AG04449 (cell line): ENCODE data around the gene MRPS35.

ENCODE experiments used
- CTCF ChIA-PET: fragments of 350-600 bp; formaldehyde crosslinking; extraction: SDS; loops from one replicate; lab custom pipeline; 2021; ENCODE audit warnings: antibody characterized with exemption; lab: Yijun Ruan, JAX
- POLR2A ChIA-PET: fragments of 400-600, 350-600 bp; formaldehyde crosslinking; extraction: SDS; loops from one replicate; lab custom pipeline; 2020; ENCODE audit warnings: antibody characterized with exemption, inconsistent platforms; lab: Yijun Ruan, JAX
- DNase-seq: peaks from one replicate; pipeline ENCODE4 v3.0.0-alpha.2; 2010; ENCODE audit warnings: low read depth, low spot score
- H3K4me3 ChIP-seq: 2 replicates; pipeline ENCODE4 v1.5.1; 2011; ENCODE audit warnings: low read depth, mild to moderate bottlenecking, control low read depth, low read length
- TF ChIP-seq, protein P1 (sequence below): IDR thresholded peaks from one replicate; pipeline ENCODE4 v1.5.1; 2011; ENCODE audit warnings: mild to moderate bottlenecking, moderate library complexity, low read length, control low read depth, inconsistent platforms; ENCODE audit not compliant: insufficient read depth; ENCODE audit errors: missing control alignments

The MRPS35 gene

DNA sequence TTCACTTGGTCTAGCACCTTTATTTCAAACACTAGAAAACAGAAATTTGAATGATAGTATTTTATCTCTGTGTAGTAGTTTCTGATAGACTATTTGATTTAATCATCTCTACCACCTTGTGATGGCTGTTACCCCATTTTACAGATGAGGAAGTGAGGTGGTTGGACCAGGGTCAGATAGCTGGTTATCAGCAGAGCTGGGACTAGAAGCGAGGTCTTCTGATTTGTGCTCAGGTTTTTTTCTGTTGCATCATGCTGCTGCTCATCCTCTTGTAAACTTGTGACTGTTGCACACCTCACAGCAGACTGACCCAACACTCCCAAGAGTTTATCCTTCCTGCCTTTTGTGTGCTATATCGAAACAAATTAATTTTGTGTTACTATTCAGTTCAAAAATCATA lies 79.5 kb downstream of the MRPS35 start:
- TF ChIP-seq, protein P1, sequence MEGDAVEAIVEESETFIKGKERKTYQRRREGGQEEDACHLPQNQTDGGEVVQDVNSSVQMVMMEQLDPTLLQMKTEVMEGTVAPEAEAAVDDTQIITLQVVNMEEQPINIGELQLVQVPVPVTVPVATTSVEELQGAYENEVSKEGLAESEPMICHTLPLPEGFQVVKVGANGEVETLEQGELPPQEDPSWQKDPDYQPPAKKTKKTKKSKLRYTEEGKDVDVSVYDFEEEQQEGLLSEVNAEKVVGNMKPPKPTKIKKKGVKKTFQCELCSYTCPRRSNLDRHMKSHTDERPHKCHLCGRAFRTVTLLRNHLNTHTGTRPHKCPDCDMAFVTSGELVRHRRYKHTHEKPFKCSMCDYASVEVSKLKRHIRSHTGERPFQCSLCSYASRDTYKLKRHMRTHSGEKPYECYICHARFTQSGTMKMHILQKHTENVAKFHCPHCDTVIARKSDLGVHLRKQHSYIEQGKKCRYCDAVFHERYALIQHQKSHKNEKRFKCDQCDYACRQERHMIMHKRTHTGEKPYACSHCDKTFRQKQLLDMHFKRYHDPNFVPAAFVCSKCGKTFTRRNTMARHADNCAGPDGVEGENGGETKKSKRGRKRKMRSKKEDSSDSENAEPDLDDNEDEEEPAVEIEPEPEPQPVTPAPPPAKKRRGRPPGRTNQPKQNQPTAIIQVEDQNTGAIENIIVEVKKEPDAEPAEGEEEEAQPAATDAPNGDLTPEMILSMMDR = no peak
- H3K4me3 ChIP-seq = no peak overlapping the region
- DNase-seq = no peak
- ChIA-PET POLR2A (no interaction called here), CTCF (interaction anchor here (1.2 kb wide), 1 partner anchor 31 kb away, joined by 7 read pairs; no protein-coding TSS in a partner anchor)

DNA sequence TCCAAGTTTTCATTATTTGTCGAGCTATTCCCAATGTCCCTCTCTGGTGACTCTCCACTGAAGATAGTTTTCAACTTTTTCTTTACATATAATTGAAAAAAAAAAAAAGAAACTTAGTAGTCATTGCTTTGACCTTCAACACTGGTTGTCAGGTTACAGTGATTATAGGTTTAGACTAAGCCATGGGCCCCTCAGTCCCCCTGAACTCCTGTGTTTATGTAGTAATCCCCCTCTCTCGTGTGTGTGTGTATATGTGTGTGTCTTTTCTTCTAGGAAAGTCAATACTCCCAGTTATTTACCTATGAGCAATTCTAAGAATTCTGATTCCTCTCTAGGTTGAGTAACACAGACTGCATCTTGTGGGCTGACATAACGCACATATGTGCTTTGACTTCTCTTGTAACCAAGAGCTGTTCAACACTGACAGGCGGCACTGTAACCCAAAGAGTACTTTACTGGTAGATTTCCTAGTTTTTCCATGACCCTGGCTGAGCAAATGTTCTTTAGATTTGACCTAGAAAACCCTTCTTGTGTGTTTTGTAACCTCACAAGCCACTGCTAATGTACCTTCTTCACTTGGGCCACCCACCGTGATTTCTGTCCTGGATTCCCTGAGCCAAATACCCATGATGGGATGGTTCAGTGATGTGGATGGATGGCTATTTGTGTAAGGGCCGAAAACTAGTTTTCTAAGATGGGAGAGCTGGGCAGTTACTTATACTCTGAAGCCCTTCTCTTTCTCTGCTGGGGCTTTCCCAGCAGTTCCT lies 84.4 kb downstream of the MRPS35 start:
- POLR2A ChIA-PET = no interaction called here
- CTCF ChIA-PET = interaction anchor here (1.1 to 2.2 kb wide), 3 partner anchors 8 to 146 kb away, joined by 3 to 9 read pairs (median 3); no protein-coding TSS in a partner anchor
- TF ChIP-seq, protein P1 = no peak
- no peak for DNase-seq
- no peak overlapping the region for H3K4me3 ChIP-seq

DNA sequence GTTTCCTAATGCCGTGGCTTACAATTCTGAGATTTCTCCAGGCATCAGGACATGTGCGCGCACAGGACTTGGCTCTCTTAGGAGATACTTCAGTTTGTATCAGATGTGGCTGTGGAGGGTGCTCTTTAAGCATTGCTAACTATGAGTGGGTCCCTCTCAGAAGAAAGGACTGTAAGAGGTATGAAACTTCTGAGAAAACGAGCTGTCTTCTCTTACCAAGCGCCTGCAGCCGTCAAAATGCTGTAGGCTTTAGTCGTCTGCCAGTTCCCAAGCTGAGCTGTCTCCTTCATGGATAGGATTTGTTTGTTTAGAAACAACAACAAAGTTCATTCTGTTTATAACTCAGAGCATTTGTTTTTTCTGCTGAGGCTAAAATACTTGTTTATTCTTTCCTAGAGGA lies 85.5 kb downstream of the MRPS35 start:
- ChIA-PET CTCF (interaction anchor here (1.1 to 2.2 kb wide), 3 partner anchors 9 to 144 kb away, joined by 3 to 9 read pairs (median 3); no protein-coding TSS in a partner anchor), POLR2A (no interaction called here)
- no peak overlapping the region for H3K4me3 ChIP-seq
- DNase-seq = no peak
- TF ChIP-seq, protein P1 = no peak

DNA sequence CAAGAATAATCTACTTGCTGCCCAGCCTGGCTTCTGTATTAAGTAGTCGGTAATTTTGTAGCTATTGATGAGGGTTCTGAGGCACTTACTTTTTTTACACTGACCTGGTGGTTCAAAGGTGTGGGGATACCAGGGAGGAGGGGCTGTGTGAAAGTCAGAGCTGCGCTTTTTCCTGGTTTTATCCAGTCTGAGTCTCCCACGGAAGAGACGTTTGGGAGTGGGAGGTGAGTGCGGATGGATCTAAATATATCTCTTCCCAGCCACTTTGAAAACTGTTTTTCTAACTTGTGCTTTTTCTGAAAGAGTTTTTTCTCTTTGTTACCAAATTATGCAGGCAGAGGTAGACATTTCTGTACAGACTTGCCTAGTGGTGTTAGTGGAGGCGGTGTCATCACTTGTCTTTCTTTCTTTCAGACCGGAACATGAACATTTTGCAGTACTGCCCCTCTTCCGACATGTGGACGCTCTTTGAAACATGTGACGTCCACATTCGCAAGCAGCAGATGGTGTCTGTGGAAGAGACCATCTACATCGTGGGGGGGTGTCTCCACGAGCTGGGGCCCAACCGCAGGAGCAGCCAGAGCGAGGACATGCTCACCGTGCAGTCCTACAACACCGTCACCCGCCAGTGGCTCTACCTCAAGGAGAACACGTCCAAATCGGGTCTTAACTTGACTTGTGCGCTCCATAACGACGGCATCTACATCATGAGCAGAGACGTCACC lies 86.8 kb downstream of the MRPS35 start:
- TF ChIP-seq, protein P1 = no peak
- CTCF ChIA-PET = interaction anchor here (1.7 kb wide), 1 partner anchor 24 kb away, joined by 8 read pairs; no protein-coding TSS in a partner anchor
- DNase-seq = no peak
- POLR2A ChIA-PET = no interaction called here
- H3K4me3 ChIP-seq = no peak overlapping the region

DNA sequence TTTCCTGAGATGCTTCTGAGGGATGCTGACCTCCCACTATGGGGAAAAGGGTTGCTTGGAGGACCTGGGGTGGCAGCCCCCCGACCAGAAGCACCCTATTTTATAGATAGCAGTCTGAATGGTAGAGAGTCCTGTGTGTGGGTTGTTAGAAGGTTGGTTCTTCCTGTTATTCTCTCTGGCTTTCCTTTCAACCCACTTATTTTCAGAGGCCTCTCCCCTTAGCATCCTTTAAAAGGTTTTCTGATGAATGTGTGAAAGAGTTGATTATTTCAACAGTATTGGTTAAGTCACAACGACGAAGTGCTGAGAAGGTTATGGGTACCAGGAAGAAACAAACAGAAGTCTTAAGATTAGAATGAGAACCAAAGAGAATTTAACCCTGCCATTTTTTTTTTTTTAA lies 90.2 kb downstream of the MRPS35 start:
- CTCF ChIA-PET = no interaction called here
- TF ChIP-seq, protein P1 = no peak

DNA sequence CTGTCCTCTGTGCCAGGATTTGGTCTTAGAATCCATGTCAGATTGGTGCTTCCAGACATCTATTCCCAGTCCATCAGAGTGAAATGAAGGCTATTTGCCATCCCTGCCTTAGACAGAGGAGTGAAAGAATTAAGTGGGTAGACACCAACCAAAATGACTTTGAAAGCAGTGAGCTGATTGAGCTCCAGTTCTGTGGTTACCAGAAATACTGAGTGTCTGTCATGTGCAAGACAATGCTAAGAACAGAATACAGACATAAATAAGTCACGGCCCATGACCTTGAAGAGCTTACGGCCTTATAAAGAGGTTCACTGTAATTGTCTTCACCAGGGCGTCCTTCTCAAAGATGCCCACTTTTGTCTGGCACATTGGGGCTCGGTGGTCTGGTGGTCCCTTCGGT lies 91.0 kb downstream of the MRPS35 start:
- TF ChIP-seq, protein P1 = no peak
- DNase-seq = no peak
- POLR2A ChIA-PET = interaction anchor here (0.7 kb wide), 1 partner anchor 26 kb away, joined by 3 read pairs; no protein-coding TSS in a partner anchor
- CTCF ChIA-PET = interaction anchor here (0.9 kb wide), 1 partner anchor 13 kb away, joined by 3 read pairs; no protein-coding TSS in a partner anchor
- H3K4me3 ChIP-seq = no peak overlapping the region

More for the DNA sequence above, 90.2 kb downstream of the MRPS35 start:
- no peak for DNase-seq
- no peak overlapping the region for H3K4me3 ChIP-seq
- POLR2A ChIA-PET = no interaction called here
